OCI-LY7 (cell line): ENCODE results near the gene IRAK1. TPM values are rescaled to one million over a fixed set of nuclear protein-coding genes. Genes with fewer than 3 reads are reported as not detected.

Experiments
- BruUV-seq: library from RNA; stranded (reverse); fragments of 400-500 nt; replicated peaks from 2 replicates; lab custom pipeline; 2021; lab: Mats Ljungman, UMichigan
- CTCF ChIA-PET: fragments of 300-600 bp; sonication (Branson Sonifier 250); formaldehyde crosslinking; loops from one replicate; lab custom pipeline; 2022; ENCODE audit warnings: antibody characterized with exemption; ENCODE audit not compliant: unreplicated experiment; lab: Charles Lee
- POLR2A ChIA-PET: fragments of 300-600 bp; sonication (Branson Sonifier 250); formaldehyde crosslinking; loops from one replicate; lab custom pipeline; 2022; ENCODE audit warnings: antibody characterized with exemption; lab: Charles Lee
- DNase-seq: peaks from one replicate; pipeline ENCODE4 v3.0.0-alpha.2; 2015; ENCODE audit warnings: low spot score
- H2AFZ ChIP-seq: fragments of 200-600 bp; sonication (generic), shearing (Covaris generic); 2 replicates; pipeline ENCODE4 v1.6.1; 2014; ENCODE audit warnings: mild to moderate bottlenecking, antibody characterized with exemption, low read length, moderate library complexity
- H3K27ac ChIP-seq: fragments of 200-600 bp; sonication (generic); 2 replicates; pipeline ENCODE4 v1.5.1; 2014; ENCODE audit warnings: mixed run types, low read depth, mild to moderate bottlenecking, moderate library complexity, low read length, inconsistent platforms; ENCODE audit not compliant: poor library complexity, severe bottlenecking
- H3K36me3 ChIP-seq: fragments of 200-600 bp; sonication (generic); 2 replicates; pipeline ENCODE4 v1.6.1; 2014; ENCODE audit warnings: mild to moderate bottlenecking, antibody characterized with exemption, low read length, moderate library complexity, mixed read lengths; ENCODE audit not compliant: insufficient read depth
- H3K4me1 ChIP-seq: fragments of 200-600 bp; sonication (generic); 2 replicates; pipeline ENCODE4 v1.5.1; 2014; ENCODE audit warnings: mild to moderate bottlenecking, low read length; ENCODE audit not compliant: insufficient read depth, poor library complexity, severe bottlenecking
- H3K4me2 ChIP-seq: fragments of 200-600 bp; sonication (generic); 2 replicates; pipeline ENCODE4 v1.6.1; 2014; ENCODE audit warnings: mild to moderate bottlenecking, low read length
- H3K4me3 ChIP-seq: fragments of 200-600 bp; sonication (generic); 2 replicates; pipeline ENCODE4 v1.5.1; 2014; ENCODE audit warnings: mild to moderate bottlenecking, low read depth, low read length; ENCODE audit not compliant: poor library complexity, severe bottlenecking
- H3K79me2 ChIP-seq: fragments of 200-600 bp; sonication (generic); 2 replicates; pipeline ENCODE4 v1.6.1; 2016; ENCODE audit warnings: low read depth, mild to moderate bottlenecking, low read length, moderate library complexity, mixed read lengths; ENCODE audit not compliant: insufficient read depth
- H3K9me2 ChIP-seq: fragments of 200-600 bp; sonication (generic); 2 replicates; pipeline ENCODE4 v1.6.1; 2016; ENCODE audit warnings: mild to moderate bottlenecking, low read length, mixed read lengths; ENCODE audit not compliant: insufficient read depth
- H3K9me3 ChIP-seq: fragments of 200-600 bp; sonication (generic); 2 replicates; pipeline ENCODE4 v1.6.1; 2014; ENCODE audit warnings: mild to moderate bottlenecking, mixed run types, low read length, mixed read lengths
- H4K20me1 ChIP-seq: fragments of 200-600 bp; sonication (generic); 2 replicates; pipeline ENCODE4 v1.6.1; 2014; ENCODE audit warnings: mild to moderate bottlenecking, antibody characterized with exemption, low read length, moderate library complexity, mixed read lengths; ENCODE audit not compliant: insufficient read depth
- CTCF ChIP-seq: fragments of 200-600 bp; sonication (generic); conservative IDR thresholded peaks from 2 replicates; pipeline ENCODE4 v1.5.1; 2014; ENCODE audit warnings: mild to moderate bottlenecking, antibody characterized with exemption, low read length, moderate library complexity, mixed read lengths
- EZH2phosphoT487 ChIP-seq: fragments of 200-600 bp; sonication (generic); IDR thresholded peaks from 2 replicates; pipeline ENCODE4 v1.6.1; 2018; ENCODE audit warnings: low read depth, borderline replicate concordance, mild to moderate bottlenecking, mixed run types, antibody characterized with exemption, low read length, moderate library complexity, mixed read lengths
- intact Hi-C: fragments of 100-400 bp; cut with micrococcal nuclease; formaldehyde crosslinking; loops from one replicate; pipeline ENCODE4 v1.10.0; 2022; ENCODE audit not compliant: unreplicated experiment
- total RNA-seq, 2 experiments: library from RNA; depleted of rRNA in 1 of 2; stranded (reverse); fragments of >200 nt in 1 of 2; shearing (Covaris generic) in 1 of 2; gene quantifications; 2 replicates each; pipeline ENCODE4 v1.2.3, GENCODE V29; 2014 to 2022

The IRAK1 gene
- total RNA-seq, 2 experiments from 2014 or later: 75.5 to 136 TPM

GRCh38 chrX:153971450-153972367, 48.0 kb downstream of the IRAK1 start, which contains the start of gene HCFC1:
HCFC1 (minus strand) TSS chrX:153971818; CDS start chrX:153970840, 978 bp downstream.
- peak within 1 kb of the TSS; percentile 100 for H3K4me2 ChIP-seq
- peak within 1 kb of the TSS; percentile 89 for H3K27ac ChIP-seq
- no peak for TF ChIP-seq CTCF
- no peak for TF ChIP-seq EZH2phosphoT487
- peaks cover 8% of the 10 kb centered on the region; the same call in 1 of the 2 replicates for H4K20me1 ChIP-seq
- H3K4me1 ChIP-seq: peaks cover 37% of the 10 kb centered on the region
- H3K36me3 ChIP-seq: peaks cover 31% of the 10 kb centered on the region
- TSS peak; percentile 52 for BruUV-seq
- intact Hi-C loops: loop anchor here (1.0 to 5.0 kb wide), 4 partner anchors 43 to 791 kb away; partner anchors contain the start of genes DKC1 and IRAK1
- ChIA-PET CTCF (no interaction called here), POLR2A (interaction anchor here (1.1 to 5.4 kb wide), 3 partner anchors 38 to 47 kb away, joined by 3 to 33 read pairs (median 6); partner anchors contain the start of gene ARHGAP4)
- H3K9me2 ChIP-seq: no peaks in the 10 kb centered on the region
- H3K9me3 ChIP-seq: no peaks in the 10 kb centered on the region
- H2AFZ ChIP-seq: no peak within 1 kb of the TSS
- DNase-seq: peak; percentile 92
- peaks cover 47% of the 10 kb centered on the region for H3K79me2 ChIP-seq
- peak within 1 kb of the TSS; percentile 78 for H3K4me3 ChIP-seq

GRCh38 chrX:153971124-153971449, 48.6 kb downstream of the IRAK1 start:
- intact Hi-C loops: loop anchor here (1.0 to 5.0 kb wide), 3 partner anchors 42 to 791 kb away; partner anchors contain the start of genes DKC1 and IRAK1
- Histone ChIP-seq H2AFZ (no peak overlapping the region), H3K27ac (peak overlapping the region; percentile 89), H3K79me2 (peaks cover 53% of the 10 kb centered on the region), H3K9me2 (no peaks in the 10 kb centered on the region), H3K4me1 (peaks cover 44% of the 10 kb centered on the region), H3K4me2 (peak overlapping the region; percentile 100), H3K9me3 (no peaks in the 10 kb centered on the region), H4K20me1 (peaks cover 14% of the 10 kb centered on the region; the same call in 1 of the 2 replicates), H3K4me3 (peak overlapping the region; percentile 78), H3K36me3 (peaks cover 38% of the 10 kb centered on the region)
- peak; percentile 81 for DNase-seq
- ChIA-PET CTCF (no interaction called here), POLR2A (interaction anchor here (1.1 to 5.4 kb wide), 3 partner anchors 38 to 46 kb away, joined by 3 to 33 read pairs (median 6); partner anchors contain the start of gene ARHGAP4)
- TSS peak; percentile 74 for BruUV-seq
- no peak for TF ChIP-seq EZH2phosphoT487
- TF ChIP-seq CTCF: no peak
